IMR-90 (cell line): ENCODE results near the gene SPATA13. TPM values are rescaled to one million over a fixed set of nuclear protein-coding genes. Genes with fewer than 3 reads are reported as not detected.

Experiments
- ATAC-seq: fragments of 200-7000 bp; cut with Tn5 transposase; 2 replicates; pipeline ENCODE4 v1.9.1; 2020; ENCODE audit warnings: low read depth, mild to moderate bottlenecking, moderate library complexity
- BruUV-seq: library from RNA; stranded (reverse); fragments of 400-500 nt; replicated peaks from 2 replicates; lab custom pipeline; 2021; lab: Mats Ljungman, UMichigan
- CTCF ChIA-PET: fragments of 300-600 bp; formaldehyde crosslinking; extraction: SDS; loops from one replicate; lab custom pipeline; 2021; ENCODE audit warnings: antibody characterized with exemption; lab: Yijun Ruan, JAX
- POLR2A ChIA-PET: fragments of 300-600 bp; sonication (Branson Sonifier 250); formaldehyde crosslinking; loops from one replicate; lab custom pipeline; 2022; ENCODE audit warnings: antibody characterized with exemption; ENCODE audit not compliant: unreplicated experiment; lab: Charles Lee
- DNase-seq: peaks from one replicate; pipeline ENCODE4 v3.0.0; 2013
- H2AFZ ChIP-seq: replicated peaks from 2 replicates; pipeline ENCODE3; 2013; ENCODE audit warnings: low read length, mild to moderate bottlenecking; ENCODE audit not compliant: poor library complexity
- H2AK5ac ChIP-seq: 2 replicates; pipeline ENCODE4 v1.6.1; 2013; ENCODE audit warnings: low read depth, low read length, inconsistent platforms
- H2AK9ac ChIP-seq: replicated peaks from 2 replicates; pipeline ENCODE3; 2013; ENCODE audit warnings: mild to moderate bottlenecking, low read depth, low read length, moderate library complexity; ENCODE audit not compliant: poor library complexity
- H2BK120ac ChIP-seq: 2 replicates; pipeline ENCODE4 v1.6.1; 2013; ENCODE audit warnings: low read depth, low read length, inconsistent platforms
- H2BK15ac ChIP-seq: 3 replicates; pipeline ENCODE4 v1.6.1; 2013; ENCODE audit warnings: low read depth, low read length, inconsistent platforms
- H2BK20ac ChIP-seq: 2 replicates; pipeline ENCODE4 v1.6.1; 2013; ENCODE audit warnings: low read depth, mild to moderate bottlenecking, inconsistent platforms, low read length, moderate library complexity
- H2BK5ac ChIP-seq: 2 replicates; pipeline ENCODE4 v1.6.1; 2013; ENCODE audit warnings: mild to moderate bottlenecking, low read depth, low read length, inconsistent platforms; ENCODE audit not compliant: poor library complexity, severe bottlenecking
- H3K14ac ChIP-seq: replicated peaks from 2 replicates; pipeline ENCODE4 v1.6.1; 2013; ENCODE audit warnings: low read depth, low read length, inconsistent platforms
- H3K18ac ChIP-seq: 2 replicates; pipeline ENCODE4 v1.6.1; 2013; ENCODE audit warnings: low read depth, low read length, control low read depth
- H3K23ac ChIP-seq: 2 replicates; pipeline ENCODE4 v1.6.1; 2013; ENCODE audit warnings: low read depth, low read length, inconsistent platforms
- H3K27ac ChIP-seq: 2 replicates; pipeline ENCODE4 v1.5.1; 2013; ENCODE audit warnings: mild to moderate bottlenecking, control low read depth, low read length; ENCODE audit not compliant: insufficient read depth
- H3K27me3 ChIP-seq: 2 replicates; pipeline ENCODE4 v1.6.1; 2013; ENCODE audit warnings: low read length; ENCODE audit not compliant: control insufficient read depth, insufficient read depth
- H3K36me3 ChIP-seq: 2 replicates; pipeline ENCODE4 v1.6.1; 2013; ENCODE audit warnings: low read length, mixed read lengths; ENCODE audit not compliant: control insufficient read depth, insufficient read depth
- H3K4ac ChIP-seq: 2 replicates; pipeline ENCODE4 v1.6.1; 2013; ENCODE audit warnings: low read depth, low read length, inconsistent platforms
- H3K4me1 ChIP-seq: 2 replicates; pipeline ENCODE4 v1.6.1; 2013; ENCODE audit warnings: low read length, mixed read lengths; ENCODE audit not compliant: control insufficient read depth, insufficient read depth
- H3K4me2 ChIP-seq: 2 replicates; pipeline ENCODE4 v1.6.1; 2013; ENCODE audit warnings: low read depth, mild to moderate bottlenecking, control low read depth, low read length, moderate library complexity
- H3K4me3 ChIP-seq: 2 replicates; pipeline ENCODE4 v1.5.1; 2013; ENCODE audit warnings: low read depth, mild to moderate bottlenecking, control low read depth, low read length, moderate library complexity; ENCODE audit not compliant: insufficient read depth
- H3K56ac ChIP-seq: 2 replicates; pipeline ENCODE4 v1.6.1; 2013; ENCODE audit warnings: low read length, inconsistent platforms; ENCODE audit not compliant: insufficient read depth; ENCODE audit errors: extremely low read depth
- H3K79me1 ChIP-seq, 2 experiments: 2 replicates each; pipeline ENCODE4 v1.6.1; 2013; ENCODE audit warnings: low read length in 2 of 2, inconsistent platforms in 1 of 2, low read depth in 1 of 2
- H3K9ac ChIP-seq: 2 replicates; pipeline ENCODE4 v1.6.1; 2013; ENCODE audit warnings: low read depth, low read length, control low read depth
- H3K9me1 ChIP-seq: 2 replicates; pipeline ENCODE4 v1.6.1; 2013; ENCODE audit warnings: low read length, inconsistent platforms; ENCODE audit not compliant: insufficient read depth
- H3K9me3 ChIP-seq: 2 replicates; pipeline ENCODE4 v1.6.1; 2013; ENCODE audit warnings: low read length; ENCODE audit not compliant: control insufficient read depth, insufficient read depth
- H4K20me1 ChIP-seq: 2 replicates; pipeline ENCODE4 v1.6.1; 2013; ENCODE audit warnings: low read length, inconsistent platforms; ENCODE audit not compliant: insufficient read depth
- H4K5ac ChIP-seq: 2 replicates; pipeline ENCODE4 v1.6.1; 2013; ENCODE audit warnings: mild to moderate bottlenecking, low read depth, low read length, control low read depth
- H4K8ac ChIP-seq, 2 experiments: 2 replicates each; pipeline ENCODE4 v1.6.1; 2013; ENCODE audit warnings: low read depth in 2 of 2, low read length in 2 of 2, control low read depth in 1 of 2, inconsistent platforms in 1 of 2
- H4K91ac ChIP-seq: 2 replicates; pipeline ENCODE4 v1.6.1; 2013; ENCODE audit warnings: low read depth, low read length, inconsistent platforms; ENCODE audit not compliant: insufficient read depth
- BHLHE40 ChIP-seq: fragments of 150-350 bp; IDR thresholded peaks from 2 replicates; pipeline ENCODE4 v1.6.1; 2016; ENCODE audit warnings: mild to moderate bottlenecking, low read depth, low read length
- CEBPB ChIP-seq: IDR thresholded peaks from 2 replicates; pipeline ENCODE4 v1.6.1; 2012; ENCODE audit warnings: low read depth, low read length, improper control_type of control experiment
- CHD1 ChIP-seq: IDR thresholded peaks from 2 replicates; pipeline ENCODE4 v1.6.1; 2012; ENCODE audit warnings: low read depth, low read length, improper control_type of control experiment
- CTCF ChIP-seq: conservative IDR thresholded peaks from 2 replicates; pipeline ENCODE4 v1.5.1; 2012; ENCODE audit warnings: mild to moderate bottlenecking, low read depth, low read length, improper control_type of control experiment
- ELK1 ChIP-seq: fragments of 150-350 bp; IDR thresholded peaks from 2 replicates; pipeline ENCODE4 v1.6.1; 2016; ENCODE audit warnings: low read depth, mild to moderate bottlenecking, low read length, moderate library complexity, borderline replicate concordance
- FOS ChIP-seq: fragments of 150-350 bp; IDR thresholded peaks from 2 replicates; pipeline ENCODE4 v1.6.1; 2016; ENCODE audit warnings: low read depth, low read length
- MAFK ChIP-seq: IDR thresholded peaks from 2 replicates; pipeline ENCODE4 v1.6.1; 2012; ENCODE audit warnings: low read depth, low read length, improper control_type of control experiment
- MAZ ChIP-seq: IDR thresholded peaks from 2 replicates; pipeline ENCODE4 v1.6.1; 2012; ENCODE audit warnings: low read depth, mild to moderate bottlenecking, low read length, improper control_type of control experiment, moderate library complexity, borderline replicate concordance
- MXI1 ChIP-seq: IDR thresholded peaks from 2 replicates; pipeline ENCODE4 v1.6.1; 2012; ENCODE audit warnings: low read depth, mild to moderate bottlenecking, low read length, moderate library complexity, borderline replicate concordance
- NFE2L2 ChIP-seq: fragments of 150-350 bp; IDR thresholded peaks from 2 replicates; pipeline ENCODE4 v1.6.1; 2016; ENCODE audit warnings: low read depth, mild to moderate bottlenecking, low read length
- POLR2A ChIP-seq: IDR thresholded peaks from 2 replicates; pipeline ENCODE4 v1.6.1; 2012; ENCODE audit warnings: mild to moderate bottlenecking, low read depth, low read length
- RAD21 ChIP-seq: IDR thresholded peaks from 2 replicates; pipeline ENCODE4 v1.6.1; 2012; ENCODE audit warnings: low read length, improper control_type of control experiment
- RCOR1 ChIP-seq: IDR thresholded peaks from 2 replicates; pipeline ENCODE4 v1.6.1; 2012; ENCODE audit warnings: mild to moderate bottlenecking, low read length, improper control_type of control experiment; ENCODE audit not compliant: insufficient replicate concordance
- RFX5 ChIP-seq: IDR thresholded peaks from 2 replicates; pipeline ENCODE4 v1.8.0; 2012; ENCODE audit warnings: low read depth, mild to moderate bottlenecking, low read length, moderate library complexity
- SMC3 ChIP-seq: fragments of 150-350 bp; IDR thresholded peaks from 2 replicates; pipeline ENCODE4 v1.6.1; 2016; ENCODE audit warnings: low read depth, mild to moderate bottlenecking, antibody characterized with exemption, low read length, moderate library complexity
- USF2 ChIP-seq: fragments of 150-350 bp; IDR thresholded peaks from 2 replicates; pipeline ENCODE4 v1.6.1; 2017; ENCODE audit warnings: mild to moderate bottlenecking, antibody characterized with exemption, low read length, low read depth
- WGBS, 2 experiments: methylation state at CpG; one replicate each; pipeline versions ENCODE4 v1.1.5 to v1.1.7; 2013; ENCODE audit warnings: missing lambda C conversion rate in 2 of 2; ENCODE audit not compliant: insufficient read length in 1 of 2; ENCODE audit errors: extremely low coverage in 2 of 2; 5-methylcytosine and 5-hydroxymethylcytosine counted together
- dilution Hi-C: fragments of 300-500 bp; cut with HindIII; formaldehyde crosslinking; loops from one replicate; pipeline ENCODE4 v1.14.3; 2018; ENCODE audit warnings: low sequenced_read_pairs; ENCODE audit not compliant: unreplicated experiment
- in situ Hi-C: fragments of 300-500 bp; cut with MboI; formaldehyde crosslinking; loops from 3 replicates; pipeline ENCODE4 v1.14.3; 2019; ENCODE audit warnings: low sequenced_read_pairs, inconsistent platforms, mixed read lengths
- intact Hi-C: fragments of 100-400 bp; cut with micrococcal nuclease; formaldehyde crosslinking; loops from 2 replicates; pipeline ENCODE4 v1.10.0; 2022
- polyA plus RNA-seq, 3 experiments: library from polyadenylated mRNA; depleted of rRNA; stranded (reverse); fragments of >200 nt; gene quantifications; 2 replicates each; pipeline ENCODE4 v1.2.3, GENCODE V29; 2012; ENCODE audit warnings: low replicate concordance in 1 of 3
- total RNA-seq: library from RNA; depleted of rRNA; stranded (reverse); fragments of >200 nt; gene quantifications from 2 replicates; pipeline ENCODE4 v1.2.3, GENCODE V29; 2012

Gene SPATA13
- total and polyA plus RNA-seq, 2 of the 4 experiments (the other 2 are of a cell fraction), result 10.5 to 12.5 TPM

- dilution Hi-C loops, result no loop called here
- POLR2A ChIA-PET, result no interaction called here
Measured at GRCh38 chr13:24261566-24261965, 101.0 kb downstream of the SPATA13 start.

More at GRCh38 chr13:24261566-24261965, 101.0 kb downstream of the SPATA13 start:
- H3K56ac ChIP-seq, result no peak overlapping the region
- H3K27ac ChIP-seq, result no peak overlapping the region
- H4K20me1 ChIP-seq, result no peaks in the 10 kb centered on the region
- H2BK120ac ChIP-seq, result no peak overlapping the region
- no peak overlapping the region for H3K23ac ChIP-seq
- TF ChIP-seq BHLHE40, result no peak
- TF ChIP-seq CHD1, result no peak
- TF ChIP-seq NFE2L2, result no peak
- no peak for TF ChIP-seq CTCF
- TF ChIP-seq MXI1, result no peak
- TF ChIP-seq ELK1, result no peak
- TF ChIP-seq USF2, result no peak
- no peak for TF ChIP-seq POLR2A
- no peak for TF ChIP-seq MAZ
- TF ChIP-seq RAD21, result no peak
- TF ChIP-seq RFX5, result no peak
- TF ChIP-seq FOS, result no peak
- TF ChIP-seq CEBPB, result no peak
- TF ChIP-seq MAFK, result no peak
- TF ChIP-seq SMC3, result no peak
- no peak for TF ChIP-seq RCOR1
- no peak overlapping the region for H4K8ac ChIP-seq
- no peak overlapping the region for H3K4me2 ChIP-seq
- no TSS peak for BruUV-seq
- H3K4me3 ChIP-seq, result no peak overlapping the region
- no peak overlapping the region for H2AK5ac ChIP-seq
- H2BK20ac ChIP-seq, result no peak overlapping the region
- ATAC-seq (no peak), DNase-seq (no peak)
- no peaks in the 10 kb centered on the region for H3K36me3 ChIP-seq
- H3K9ac ChIP-seq, result no peak overlapping the region
- H3K4ac ChIP-seq, result no peak overlapping the region
- H2BK15ac ChIP-seq, result no peak overlapping the region
- CTCF ChIA-PET, result no interaction called here
- peaks cover 5% of the 10 kb centered on the region for H3K4me1 ChIP-seq
- H3K18ac ChIP-seq, result no peak overlapping the region
- peaks cover 16% of the 10 kb centered on the region; the same call in 1 of the 2 replicates for H3K9me1 ChIP-seq
- H3K27me3 ChIP-seq, result no peaks in the 10 kb centered on the region
- peaks cover 9 to 35% of the 10 kb centered on the region in 2 experiments for H3K79me1 ChIP-seq
- H3K14ac ChIP-seq, result no peak overlapping the region
- intact Hi-C loops, result no loop called here
- no peaks in the 10 kb centered on the region for H3K9me3 ChIP-seq
- H2AK9ac ChIP-seq, result no peak overlapping the region
- no peak overlapping the region for H4K5ac ChIP-seq
- H2AFZ ChIP-seq, result no peak overlapping the region
- H2BK5ac ChIP-seq, result no peak overlapping the region
- no peak overlapping the region for H4K91ac ChIP-seq
- in situ Hi-C loops, result no loop called here
- WGBS, 2 experiments, result 100% methylated on average over 1 of the region's 3 CpGs; no CpG with 5 or more reads in 1 of the 2 experiments
